Neural progenitor cell (in vitro differentiated cells): ENCODE measurements around the gene ARHGAP31. TPM values are rescaled to one million over a fixed set of nuclear protein-coding genes. Genes with fewer than 3 reads are reported as not detected.
A peak's percentile ranks its signal among the peaks of the same experiment; 100 is the strongest.
"Not testable (repeated sequence)": the region's sequence is repeated elsewhere in the genome, so short reads cannot be mapped to it uniquely, and the experiment has no call there.

Experiments
- DNase-seq: peaks from one replicate; pipeline ENCODE4 v3.0.0-alpha.2; 2016; ENCODE audit warnings: low spot score
- H2AFZ ChIP-seq: fragments of 200-600 bp; sonication (generic); replicated peaks from 2 replicates; pipeline ENCODE4 v1.6.1; 2016; ENCODE audit warnings: antibody characterized with exemption
- H3F3A ChIP-seq: fragments of 200-600 bp; sonication (generic); 2 replicates; pipeline ENCODE4 v1.6.1; 2016; ENCODE audit warnings: antibody characterized with exemption, low read depth
- H3K27ac ChIP-seq: fragments of 200-600 bp; sonication (generic); 2 replicates; pipeline ENCODE4 v1.5.1; 2016; ENCODE audit warnings: mild to moderate bottlenecking
- H3K27me3 ChIP-seq: fragments of 200-600 bp; sonication (generic); 2 replicates; pipeline ENCODE4 v1.6.1; 2016; ENCODE audit warnings: mild to moderate bottlenecking, moderate library complexity
- H3K36me3 ChIP-seq: fragments of 200-600 bp; sonication (generic); 2 replicates; pipeline ENCODE4 v1.5.1; 2016
- H3K4me1 ChIP-seq: fragments of 200-600 bp; sonication (generic); 2 replicates; pipeline ENCODE4 v1.6.1; 2016; ENCODE audit warnings: mixed run types
- H3K4me2 ChIP-seq: fragments of 200-600 bp; sonication (generic); 2 replicates; pipeline ENCODE4 v1.6.1; 2016
- H3K4me3 ChIP-seq: fragments of 200-600 bp; sonication (generic); 2 replicates; pipeline ENCODE4 v1.5.1; 2016
- H3K79me2 ChIP-seq: fragments of 200-600 bp; sonication (generic); 2 replicates; pipeline ENCODE4 v1.6.1; 2016; ENCODE audit warnings: low read depth
- H3K9ac ChIP-seq: fragments of 200-600 bp; sonication (generic); 2 replicates; pipeline ENCODE4 v1.6.1; 2016
- H3K9me3 ChIP-seq: fragments of 200-600 bp; sonication (generic); 2 replicates; pipeline ENCODE4 v1.5.1; 2016; ENCODE audit warnings: low read depth
- H4K20me1 ChIP-seq: fragments of 200-600 bp; sonication (generic); 2 replicates; pipeline ENCODE4 v1.6.1; 2016; ENCODE audit warnings: low read depth
- H3K27ac Mint-ChIP-seq: 3 replicates; pipeline ENCODE4 v1.8.0; 2021; ENCODE audit warnings: mixed read lengths
- H3K27me3 Mint-ChIP-seq: 2 replicates; pipeline ENCODE4 v1.8.0; 2022; ENCODE audit warnings: low read depth, mild to moderate bottlenecking, inconsistent platforms, moderate library complexity, mixed read lengths; ENCODE audit not compliant: insufficient read depth
- H3K36me3 Mint-ChIP-seq: 3 replicates; pipeline ENCODE4 v1.8.0; 2021; ENCODE audit warnings: mixed read lengths
- H3K4me1 Mint-ChIP-seq: 3 replicates; pipeline ENCODE4 v1.8.0; 2021; ENCODE audit warnings: mixed read lengths
- H3K4me3 Mint-ChIP-seq: 3 replicates; pipeline ENCODE4 v1.8.0; 2021; ENCODE audit warnings: mild to moderate bottlenecking, moderate library complexity, mixed read lengths
- H3K9me3 Mint-ChIP-seq: 3 replicates; pipeline ENCODE4 v1.8.0; 2020; ENCODE audit warnings: mixed read lengths
- CTCF ChIP-seq: fragments of 200-600 bp; sonication (generic); IDR thresholded peaks from 2 replicates; pipeline ENCODE4 v1.5.1; 2017; ENCODE audit warnings: antibody characterized with exemption, mild to moderate bottlenecking
- EZH2 ChIP-seq: fragments of 200-600 bp; sonication (generic); IDR thresholded peaks from 2 replicates; pipeline ENCODE4 v1.6.1; 2017; ENCODE audit warnings: antibody characterized with exemption, mild to moderate bottlenecking, moderate library complexity
- EZH2phosphoT487 ChIP-seq: fragments of 200-600 bp; sonication (generic); IDR thresholded peaks from 2 replicates; pipeline ENCODE4 v1.6.1; 2017; ENCODE audit warnings: antibody characterized with exemption
- total RNA-seq: library from RNA; depleted of rRNA; stranded (reverse); fragments of >200 nt; gene quantifications from 2 replicates; pipeline ENCODE4 v1.2.3, GENCODE V29; 2015; ENCODE audit warnings: low replicate concordance

ARHGAP31 gene
- total RNA-seq, 1 donor from 2014 or later: 0.13 TPM

- Histone ChIP-seq H2AFZ (no peak overlapping the region), H3K79me2 (no peaks in the 10 kb centered on the region), H4K20me1 (no peaks in the 10 kb centered on the region), H3K36me3 (no peaks in the 10 kb centered on the region), H3K9ac (no peak overlapping the region), H3K9me3 (no peaks in the 10 kb centered on the region), H3K4me2 (peak overlapping the region; percentile 40), H3K4me1 (peaks cover 62% of the 10 kb centered on the region), H3F3A (peaks cover 54% of the 10 kb centered on the region), H3K27me3 (no peaks in the 10 kb centered on the region), H3K27ac (peak overlapping the region; percentile 100), H3K4me3 (no peak overlapping the region)
- peak overlapping the region; percentile 80 for H3K27ac Mint-ChIP-seq
- TF ChIP-seq CTCF (no peak), EZH2 (no peak), EZH2phosphoT487 (no peak)
- no peaks in the 10 kb centered on the region for H3K9me3 Mint-ChIP-seq
- peaks cover 5% of the 10 kb centered on the region for H3K36me3 Mint-ChIP-seq
- no peak for DNase-seq
- peak overlapping the region; percentile 20 for H3K4me3 Mint-ChIP-seq
- H3K4me1 Mint-ChIP-seq: peaks cover 52% of the 10 kb centered on the region
- H3K27me3 Mint-ChIP-seq: peaks cover 2% of the 10 kb centered on the region
Observed at GRCh38 chr3:119352034-119352609, 57.9 kb downstream of the ARHGAP31 start.

DNA sequence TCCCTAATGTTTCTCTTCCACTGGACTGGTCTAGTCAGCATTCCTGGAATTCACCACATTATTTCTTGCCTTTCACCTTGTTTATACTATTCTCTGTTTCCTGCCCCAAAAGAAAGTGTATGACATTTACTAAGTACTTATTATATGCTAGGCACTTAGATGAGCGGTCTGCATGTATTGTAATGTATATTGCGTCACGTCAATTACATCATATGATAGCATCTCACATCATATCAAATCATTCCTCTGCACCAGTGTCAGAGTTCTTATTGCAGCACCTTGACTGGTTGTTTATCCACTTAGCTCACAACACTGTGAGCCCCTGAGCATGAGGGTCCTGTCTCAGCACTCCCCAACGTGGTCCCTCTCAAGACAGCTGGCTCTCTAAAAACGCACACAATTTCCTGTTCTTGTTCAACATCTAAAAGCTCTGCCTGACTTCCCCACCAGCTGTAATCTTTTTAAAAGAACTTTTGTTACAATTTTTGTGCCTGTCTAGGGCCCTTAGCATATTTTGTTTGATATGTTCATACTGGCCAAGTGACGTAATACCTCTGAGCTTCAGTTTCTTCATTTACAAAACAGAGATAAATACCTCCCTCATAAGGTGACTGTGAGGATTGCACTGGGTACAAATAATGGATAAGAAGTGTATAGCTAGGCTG, 58.8 kb downstream of the ARHGAP31 start:
- no peak overlapping the region for H3K9ac ChIP-seq
- Mint-ChIP-seq H3K4me1 (peaks cover 53% of the 10 kb centered on the region), H3K9me3 (no peaks in the 10 kb centered on the region), H3K27me3 (peaks cover 2% of the 10 kb centered on the region), H3K36me3 (peaks cover 4% of the 10 kb centered on the region), H3K4me3 (no peak overlapping the region), H3K27ac (peak overlapping the region; percentile 23)
- H3K4me1 ChIP-seq: peaks cover 58% of the 10 kb centered on the region
- no peaks in the 10 kb centered on the region for H3K27me3 ChIP-seq
- no peak overlapping the region for H3K4me2 ChIP-seq
- H3K4me3 ChIP-seq: no peak overlapping the region
- H3K27ac ChIP-seq: no peak overlapping the region
- no peaks in the 10 kb centered on the region for H3K36me3 ChIP-seq
- no peaks in the 10 kb centered on the region for H3K9me3 ChIP-seq
- TF ChIP-seq EZH2 (no peak), EZH2phosphoT487 (no peak), CTCF (peak; percentile 37)
- H3K79me2 ChIP-seq: no peaks in the 10 kb centered on the region
- H2AFZ ChIP-seq: no peak overlapping the region
- no peaks in the 10 kb centered on the region for H4K20me1 ChIP-seq
- no peak for DNase-seq
- H3F3A ChIP-seq: peaks cover 49% of the 10 kb centered on the region

GRCh38 chr3:119355608-119356007, 61.4 kb downstream of the ARHGAP31 start:
- H3K27me3 ChIP-seq, H3K27ac Mint-ChIP-seq, H3K9me3 Mint-ChIP-seq, H3K27me3 Mint-ChIP-seq, H3K9ac ChIP-seq, DNase-seq, H3K4me3 Mint-ChIP-seq, H3K9me3 ChIP-seq, H3K36me3 ChIP-seq, H2AFZ ChIP-seq, H3K79me2 ChIP-seq, H4K20me1 ChIP-seq, H3K4me3 ChIP-seq, H3K4me2 ChIP-seq, H3K36me3 Mint-ChIP-seq, H3K27ac ChIP-seq: not testable (repeated sequence)
- Histone ChIP-seq H3K4me1 (peaks cover 50% of the 10 kb centered on the region), H3F3A (peaks cover 23% of the 10 kb centered on the region)
- peaks cover 46% of the 10 kb centered on the region for H3K4me1 Mint-ChIP-seq

- Histone ChIP-seq H3K36me3 (no peaks in the 10 kb centered on the region), H3K27ac (no peak overlapping the region), H3K79me2 (no peaks in the 10 kb centered on the region), H4K20me1 (no peaks in the 10 kb centered on the region), H2AFZ (no peak overlapping the region), H3K9me3 (no peaks in the 10 kb centered on the region), H3K4me2 (no peak overlapping the region), H3K9ac (no peak overlapping the region), H3F3A (peaks cover 12% of the 10 kb centered on the region), H3K27me3 (no peaks in the 10 kb centered on the region), H3K4me3 (no peak overlapping the region), H3K4me1 (peaks cover 45% of the 10 kb centered on the region)
- peaks cover 40% of the 10 kb centered on the region for H3K4me1 Mint-ChIP-seq
- H3K27ac Mint-ChIP-seq: no peak overlapping the region
- H3K36me3 Mint-ChIP-seq: peaks cover 4% of the 10 kb centered on the region
- H3K4me3 Mint-ChIP-seq: no peak overlapping the region
- no peaks in the 10 kb centered on the region for H3K9me3 Mint-ChIP-seq
- TF ChIP-seq EZH2 (no peak), EZH2phosphoT487 (no peak), CTCF (no peak)
- H3K27me3 Mint-ChIP-seq: peaks cover 4% of the 10 kb centered on the region
- DNase-seq: no peak
Observed at GRCh38 chr3:119356646-119357045, 62.5 kb downstream of the ARHGAP31 start.
